ENCODE data around the gene DKKL1.
A peak's percentile ranks its signal among the peaks of the same experiment; 100 is the strongest.
"Not testable (repeated sequence)": the region's sequence is repeated elsewhere in the genome, so short reads cannot be mapped to it uniquely, and the experiment has no call there.

Gene DKKL1

DNA sequence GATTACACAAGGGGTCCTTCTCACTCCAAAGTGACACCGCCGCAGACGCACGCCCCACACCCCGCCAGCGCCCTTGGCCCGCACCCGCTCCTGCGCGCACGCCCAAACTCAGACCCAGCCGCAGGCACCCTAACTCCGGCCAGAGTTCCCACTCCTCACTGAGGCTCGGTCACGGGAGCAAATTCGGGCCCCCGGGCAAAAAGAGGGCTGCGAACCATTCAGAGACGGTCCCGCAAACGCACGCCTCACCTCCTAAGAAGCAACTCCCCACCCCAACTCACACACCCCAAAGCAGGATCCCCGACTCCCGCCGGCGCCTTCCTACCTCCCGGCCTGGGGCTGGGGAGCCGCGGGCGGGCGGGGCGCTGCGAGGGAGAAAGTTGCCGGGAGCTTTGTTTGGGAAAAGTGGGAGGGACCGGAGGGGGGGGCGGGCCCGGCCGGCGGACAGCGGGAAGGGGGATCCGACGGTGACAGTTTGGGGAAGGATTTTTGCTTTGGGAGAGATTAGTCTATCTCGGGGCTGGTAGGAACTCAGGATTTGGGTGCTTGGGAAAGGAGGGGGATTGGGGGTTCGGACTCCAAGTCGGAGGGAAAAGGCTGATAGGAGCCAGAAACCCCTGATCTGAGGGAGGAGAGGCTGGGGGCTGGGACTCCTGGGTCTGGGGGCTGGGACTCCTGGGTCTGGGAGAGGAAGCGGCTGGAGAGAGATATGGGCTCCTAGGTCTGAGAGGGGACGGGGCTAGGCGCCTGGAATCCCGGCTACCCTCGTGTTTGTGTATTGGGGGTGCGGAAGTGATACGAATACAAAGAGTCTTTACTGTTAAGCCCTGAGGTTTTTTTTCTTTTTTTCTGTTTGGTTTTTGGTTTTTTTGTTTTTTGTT lies 1.4 kb upstream of the DKKL1 start, which contains the start of gene TEAD2:
TSS of gene TEAD2 (minus strand) at position 369 of the 881 bp plus-strand sequence. CDS start 2,341 bp downstream, outside the sequence.
- peak; percentile 93 for DNase-seq

DNA sequence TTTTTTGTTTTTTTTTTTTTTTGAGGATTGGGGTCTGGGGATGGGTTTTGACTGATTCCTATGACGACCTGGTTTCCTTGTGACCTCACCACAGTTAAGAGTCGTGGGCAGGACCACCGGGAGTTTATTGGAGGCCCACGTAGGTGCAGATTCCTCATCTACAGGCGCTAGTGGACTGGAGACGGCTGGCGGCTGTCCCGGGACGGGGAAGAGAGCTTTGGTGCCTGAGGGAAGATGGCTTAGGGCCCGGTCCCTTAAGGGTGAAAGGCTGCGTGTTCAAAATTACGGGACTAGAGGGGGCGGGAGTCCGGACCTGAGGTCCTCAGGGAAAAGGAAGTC lies 779 bp upstream of the DKKL1 start:
- peak; percentile 82 for DNase-seq

DNA sequence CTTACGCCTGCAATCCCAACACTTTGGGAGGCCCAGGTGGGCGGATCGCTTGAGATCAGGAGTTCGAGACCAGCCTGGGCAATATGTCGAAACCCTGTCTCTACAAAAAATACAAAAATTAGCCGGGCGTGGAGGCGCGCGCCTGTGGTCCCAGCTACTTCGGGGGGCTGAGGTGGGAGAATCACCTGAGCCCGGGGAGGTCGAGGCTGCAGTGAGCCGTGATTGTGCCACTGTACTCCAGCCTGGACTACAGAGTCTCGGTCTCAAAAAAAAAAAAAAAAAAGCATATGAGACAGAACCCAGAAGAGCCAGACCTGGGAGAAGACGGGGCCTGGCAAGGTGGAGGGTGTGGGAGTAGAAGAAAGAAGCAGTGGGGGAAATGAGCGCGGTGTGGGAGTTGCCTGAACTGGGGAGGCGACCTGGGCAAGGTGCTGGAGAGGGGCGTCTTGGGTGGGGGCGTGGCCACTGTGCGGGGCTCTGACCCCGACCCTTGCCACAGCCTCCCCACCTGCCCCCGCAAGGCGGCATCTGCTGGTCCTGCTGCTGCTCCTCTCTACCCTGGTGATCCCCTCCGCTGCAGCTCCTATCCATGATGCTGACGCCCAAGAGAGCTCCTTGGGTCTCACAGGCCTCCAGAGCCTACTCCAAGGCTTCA lies 533 bp downstream of the DKKL1 start:
- no peak for DNase-seq

GRCh38 chr19:49366110-49366509 lies 2.4 kb downstream of the DKKL1 start:
- DNase-seq, result no peak

- no peak for DNase-seq
Observed at GRCh38 chr19:49368711-49369358, 5.2 kb downstream of the DKKL1 start.

- no peak for DNase-seq
Observed at GRCh38 chr19:49371184-49371583, 7.5 kb downstream of the DKKL1 start.

DNA sequence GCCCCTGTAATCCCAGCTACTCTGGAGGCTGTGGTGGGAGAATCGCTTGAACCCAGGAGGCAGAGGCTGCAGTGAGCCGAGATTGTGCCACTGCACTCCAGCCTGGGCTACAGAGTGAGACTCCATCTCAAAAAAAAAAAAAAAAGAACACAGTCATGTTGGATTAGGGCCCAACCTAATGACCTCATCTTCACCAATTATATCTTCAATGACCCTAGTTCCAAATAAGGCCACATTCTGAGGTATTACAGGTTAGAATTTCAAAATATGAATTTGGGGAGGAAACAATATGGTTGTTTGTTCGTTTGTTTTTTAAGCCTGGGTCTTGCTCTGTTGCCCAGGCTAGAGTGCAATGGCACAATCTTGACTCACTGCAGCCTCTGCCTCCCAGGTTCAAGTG lies 9.5 kb downstream of the DKKL1 start:
- not testable (repeated sequence) for DNase-seq

GRCh38 chr19:49374665-49375434 lies 11.2 kb downstream of the DKKL1 start:
- no peak for DNase-seq

DNA sequence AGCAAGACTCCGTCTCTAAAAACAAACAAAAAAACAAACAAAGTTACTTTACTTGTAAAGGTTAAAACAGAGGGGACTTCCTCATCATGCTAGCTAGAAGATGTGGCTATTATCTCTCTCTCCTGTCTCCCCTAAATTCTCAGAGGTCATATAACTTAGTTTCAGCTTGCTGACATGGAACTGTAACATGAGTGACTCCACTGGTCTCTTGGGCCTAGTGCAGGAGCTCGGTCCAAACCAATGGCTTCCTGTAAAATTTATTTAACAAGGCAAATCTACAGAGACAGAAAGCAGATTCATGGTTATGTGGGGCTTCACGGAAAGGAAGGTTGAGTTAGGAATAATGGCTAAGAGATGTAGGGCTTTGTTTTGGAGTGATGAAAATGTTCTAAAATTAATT lies 14.8 kb downstream of the DKKL1 start:
- no peak for DNase-seq

GRCh38 chr19:49380391-49380790 lies 16.7 kb downstream of the DKKL1 start:
- DNase-seq, result no peak

DNA sequence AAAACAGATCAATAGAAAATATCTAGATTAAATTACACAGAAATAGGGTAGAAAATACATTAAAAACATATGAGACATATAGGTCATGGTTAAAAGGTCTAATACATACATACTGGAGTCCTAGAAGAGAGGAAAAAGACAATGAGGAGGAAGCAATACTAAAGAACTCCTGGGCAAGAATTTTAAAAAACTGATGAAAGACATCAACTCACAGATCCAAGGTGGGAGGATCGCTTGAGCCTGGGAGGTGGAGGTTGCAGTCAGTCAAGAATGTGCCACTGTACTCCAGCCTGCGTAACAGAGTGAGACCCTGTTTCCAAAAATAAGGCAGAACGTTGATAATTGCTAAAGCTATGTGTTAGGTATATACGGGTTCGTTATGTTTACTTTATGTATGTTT lies 19.0 kb downstream of the DKKL1 start:
- DNase-seq, result no peak

GRCh38 chr19:49383599-49383998 lies 19.9 kb downstream of the DKKL1 start:
- no peak for DNase-seq

- peak; percentile 73 for DNase-seq
Observed at GRCh38 chr19:49387936-49388372, 24.3 kb downstream of the DKKL1 start, which contains the start of gene KASH5. KASH5 (plus strand) TSS chr19:49388249; CDS start chr19:49390884, 2,635 bp downstream.

- DNase-seq, result no peak
Observed at GRCh38 chr19:49389406-49389805, 25.7 kb downstream of the DKKL1 start.

DNA sequence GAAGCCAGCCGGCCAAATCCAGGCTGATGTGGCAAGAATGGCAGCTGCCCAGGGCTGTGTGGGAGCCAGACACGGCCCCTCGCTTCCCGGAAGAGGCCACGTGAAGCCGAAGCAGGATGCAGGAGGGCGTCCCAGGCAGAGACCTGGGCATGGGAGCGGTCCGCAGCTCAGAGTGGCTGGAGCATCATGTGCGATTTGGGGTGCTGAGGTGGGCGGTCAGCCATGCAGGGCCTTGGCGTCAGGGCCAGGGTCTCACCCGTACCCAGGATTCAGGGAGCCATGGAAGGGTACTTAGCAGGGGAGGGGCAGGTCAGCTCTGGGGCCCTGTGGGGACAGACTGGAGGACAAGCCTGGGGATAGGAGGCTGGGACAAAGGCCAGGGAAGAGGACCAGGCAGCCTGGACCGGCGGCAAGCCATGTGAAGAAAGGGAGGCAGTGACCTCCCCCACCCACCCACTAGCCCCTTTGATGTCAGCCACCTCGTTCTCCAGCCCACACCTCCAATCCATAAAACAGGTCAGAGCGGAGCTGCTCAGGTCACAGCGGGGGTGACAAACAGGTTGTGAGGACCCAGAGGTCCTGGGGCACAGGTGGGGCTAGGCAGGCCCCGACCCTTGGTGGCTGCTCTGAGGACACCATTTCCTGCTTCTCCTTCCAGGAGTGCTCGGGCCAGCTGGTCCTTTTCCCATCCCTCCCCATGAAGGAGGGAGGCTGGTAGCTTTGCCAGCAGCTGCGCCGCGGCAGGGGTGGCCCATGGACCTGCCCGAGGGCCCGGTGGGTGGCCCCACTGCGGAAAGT lies 26.7 kb downstream of the DKKL1 start:
- no peak for DNase-seq

GRCh38 chr19:49390929-49391359 lies 27.3 kb downstream of the DKKL1 start:
- no peak for DNase-seq

DNA sequence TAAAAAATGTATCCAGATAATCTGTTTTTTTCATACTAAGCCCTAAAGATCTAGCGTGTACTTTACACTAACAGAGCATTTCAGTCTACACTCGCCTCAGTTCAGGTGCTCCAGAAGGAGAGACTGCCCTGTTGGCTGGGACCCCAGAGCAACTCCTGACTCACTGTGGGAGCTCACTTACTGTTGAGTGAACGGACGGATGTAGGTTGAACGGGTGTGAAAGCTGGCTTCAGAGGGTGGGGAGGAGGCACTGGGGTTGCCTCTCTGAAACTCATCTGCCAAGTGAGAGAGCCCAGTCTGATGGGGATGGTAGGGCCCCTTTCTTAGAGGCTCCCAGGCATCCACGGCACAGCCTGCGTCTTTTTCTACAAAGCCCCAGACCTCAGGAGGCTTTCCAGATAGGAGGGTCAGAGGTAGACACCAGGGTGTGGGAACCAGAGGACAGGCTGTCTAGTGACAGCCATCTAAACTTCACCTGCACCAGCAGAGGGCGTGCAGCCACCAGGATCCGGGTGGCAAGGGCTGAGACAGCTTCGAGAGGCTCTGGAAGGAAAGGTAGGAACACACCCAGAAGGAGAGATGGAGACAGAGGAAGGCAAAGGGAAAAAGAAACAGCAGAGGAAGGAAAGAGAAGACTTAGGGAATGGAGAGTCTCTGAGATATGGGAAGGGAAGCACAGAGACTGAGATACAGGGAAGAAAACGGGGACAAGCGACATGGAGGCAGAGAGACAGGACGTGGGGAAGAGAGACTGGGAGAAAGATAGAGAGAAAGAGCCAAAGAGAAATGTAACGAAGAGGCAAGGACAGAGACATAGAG lies 28.1 kb downstream of the DKKL1 start:
- DNase-seq, result peak; percentile 87

- DNase-seq, result no peak
Observed at GRCh38 chr19:49393881-49394280, 30.2 kb downstream of the DKKL1 start.

GRCh38 chr19:49395581-49396407 lies 32.1 kb downstream of the DKKL1 start:
- DNase-seq, result no peak
